ENCODE data around the gene ATL3.
"Not testable (repeated sequence)": the region's sequence is repeated elsewhere in the genome, so short reads cannot be mapped to it uniquely, and the experiment has no call there.

The ATL3 gene

GRCh38 chr11:63681321-63682065, 10.3 kb upstream of the ATL3 start, which contains the start of gene RTN3:
TSS of gene RTN3 (plus strand) at chr11:63681500. CDS start at chr11:63681637, 137 bp downstream.
- peak; percentile 98 for DNase-seq (ENCODE audit: low read depth in 2 of 2)

DNA sequence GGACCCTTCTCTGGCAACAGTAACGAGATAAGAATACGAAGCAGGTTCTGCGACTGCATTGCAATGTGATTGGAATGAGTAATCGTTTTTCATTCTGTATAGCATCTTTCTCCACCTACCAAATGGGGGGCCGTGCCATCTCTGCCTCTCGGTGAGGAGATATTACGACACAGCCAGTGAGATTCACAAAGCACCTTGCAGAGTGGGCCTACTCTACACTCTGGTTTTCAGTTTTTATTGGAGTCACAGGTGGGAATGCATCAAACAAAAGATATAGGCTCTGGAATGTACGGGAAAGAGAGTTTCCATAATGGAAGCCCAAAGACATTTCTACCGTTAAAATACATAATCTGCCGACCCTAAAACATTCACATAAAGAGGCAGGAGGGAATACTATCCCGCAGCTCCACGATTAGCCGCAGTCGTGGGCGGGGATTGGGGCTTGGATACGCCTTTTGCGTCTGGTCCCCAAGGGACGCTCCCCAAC, 9.7 kb upstream of the ATL3 start:
- DNase-seq (ENCODE audit: low read depth in 2 of 2): peak in 1 of 2 donors; percentile 17

DNA sequence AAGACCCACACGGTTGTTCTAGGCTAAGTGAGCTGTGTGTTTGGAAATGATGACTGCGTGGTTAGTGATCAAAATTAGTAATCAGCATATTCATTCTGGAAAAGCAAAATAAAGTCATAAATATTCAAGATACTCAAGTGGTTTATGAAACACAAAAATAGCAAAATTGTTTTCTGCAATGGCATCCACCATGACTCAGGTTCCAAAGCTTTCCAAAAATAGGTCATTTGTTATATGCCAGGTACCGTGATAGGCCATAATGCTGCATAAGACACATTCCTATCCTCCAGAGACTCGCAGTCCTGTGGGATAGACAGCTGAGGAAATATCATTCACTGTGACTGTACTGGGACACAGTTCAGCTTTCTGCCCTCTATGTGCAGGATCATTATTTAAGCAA, 2.4 kb upstream of the ATL3 start:
- no peak for DNase-seq (ENCODE audit: low read depth in 2 of 2)

- DNase-seq (ENCODE audit: low read depth in 2 of 2): no peak
Measured at GRCh38 chr11:63672936-63673539, 1.9 kb upstream of the ATL3 start.

DNA sequence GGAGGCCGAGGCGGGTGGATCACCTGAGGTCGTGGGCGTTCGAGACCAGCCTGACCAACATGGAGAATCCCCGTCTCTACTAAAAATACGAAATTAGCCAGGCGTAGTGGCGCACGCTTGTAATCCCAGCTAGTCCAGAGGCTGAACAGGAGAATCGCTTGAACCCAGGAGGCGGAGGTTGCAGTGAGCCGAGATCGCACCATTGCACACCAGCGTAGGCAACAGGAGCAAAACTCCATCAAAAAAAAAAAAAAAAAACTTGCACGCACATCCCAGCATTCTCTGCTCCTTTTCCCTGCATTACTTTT, 934 bp upstream of the ATL3 start:
- DNase-seq (ENCODE audit: low read depth in 2 of 2): no peak

GRCh38 chr11:63670433-63671321, 499 bp downstream of the ATL3 start:
- no peak for DNase-seq (ENCODE audit: low read depth in 2 of 2)

GRCh38 chr11:63670096-63670432, 1.1 kb downstream of the ATL3 start:
- DNase-seq (ENCODE audit: low read depth in 2 of 2): no peak

DNA sequence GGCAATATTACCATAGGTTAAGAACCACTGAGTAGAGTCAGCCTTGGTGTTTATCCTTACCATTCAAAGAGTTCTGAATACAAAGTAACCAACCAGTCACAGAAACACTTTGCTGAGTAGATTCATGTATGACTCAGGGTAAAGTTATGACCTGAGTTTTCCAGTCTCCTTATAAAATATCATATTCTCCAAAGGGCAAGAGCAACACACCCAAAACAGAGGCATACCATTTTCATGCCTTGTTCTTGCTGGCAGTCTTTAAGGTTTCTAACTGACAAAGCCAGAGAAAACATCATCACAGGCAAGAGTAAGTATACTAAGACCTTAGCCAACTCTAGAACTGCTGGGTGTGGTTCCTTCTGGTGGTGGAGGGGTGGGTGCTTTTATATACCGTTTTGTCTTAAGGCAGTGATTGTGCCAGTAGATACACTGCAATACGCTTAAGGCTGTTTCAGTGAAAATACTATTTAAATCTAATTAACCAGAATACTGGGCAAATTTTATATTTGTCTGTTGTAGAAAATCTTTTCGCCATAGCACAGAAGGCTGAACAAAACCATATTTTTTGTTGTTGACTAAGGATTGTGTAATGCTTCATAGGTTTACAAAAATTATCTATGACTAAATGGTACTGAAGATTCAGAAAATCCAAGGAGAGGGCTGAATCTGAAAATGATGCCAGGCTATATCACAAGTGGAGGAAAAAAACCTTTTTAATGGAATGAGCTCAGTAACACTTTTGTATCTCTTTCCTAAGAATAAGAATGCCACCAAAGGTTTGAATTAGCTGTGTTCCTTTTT, 3.0 kb downstream of the ATL3 start:
- DNase-seq (ENCODE audit: low read depth in 2 of 2): no peak

DNA sequence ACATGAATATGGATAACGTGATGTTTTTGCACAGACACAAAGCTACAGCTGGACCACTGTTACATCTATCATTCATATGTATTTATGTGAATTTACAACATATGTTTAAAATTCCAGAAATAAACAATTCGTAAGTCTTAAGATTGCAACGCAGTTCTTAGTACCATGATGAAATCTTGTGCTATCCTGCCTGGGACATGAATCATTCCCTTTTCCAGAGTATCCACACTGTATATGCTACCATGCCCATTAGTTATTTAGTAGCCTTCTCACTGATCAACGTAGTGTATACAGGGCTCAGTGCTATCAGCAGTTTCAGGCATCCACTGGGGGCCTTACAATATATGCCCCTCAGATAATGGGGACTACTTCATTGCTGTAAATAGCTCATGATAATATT, 4.3 kb downstream of the ATL3 start:
- no peak for DNase-seq (ENCODE audit: low read depth in 2 of 2)

DNA sequence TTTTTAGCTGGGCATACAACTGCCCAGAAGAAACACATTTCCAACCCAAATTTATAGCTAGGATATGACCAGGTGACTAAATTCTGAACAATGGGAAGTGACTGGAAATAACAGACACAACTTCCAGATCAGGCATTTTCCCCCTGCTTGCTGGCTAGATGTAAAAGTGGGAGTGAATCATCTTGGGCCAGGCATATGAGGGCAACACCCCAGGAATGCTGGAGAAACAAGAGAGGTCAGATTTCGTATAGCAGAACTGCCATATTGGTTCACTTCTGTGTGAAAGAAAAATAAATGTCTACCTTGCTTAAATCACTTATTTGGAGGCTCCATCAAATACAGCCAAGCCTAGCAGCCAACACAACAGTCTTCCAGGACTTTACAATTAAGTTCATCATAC, 7.4 kb downstream of the ATL3 start:
- DNase-seq (ENCODE audit: low read depth in 2 of 2): no peak

DNA sequence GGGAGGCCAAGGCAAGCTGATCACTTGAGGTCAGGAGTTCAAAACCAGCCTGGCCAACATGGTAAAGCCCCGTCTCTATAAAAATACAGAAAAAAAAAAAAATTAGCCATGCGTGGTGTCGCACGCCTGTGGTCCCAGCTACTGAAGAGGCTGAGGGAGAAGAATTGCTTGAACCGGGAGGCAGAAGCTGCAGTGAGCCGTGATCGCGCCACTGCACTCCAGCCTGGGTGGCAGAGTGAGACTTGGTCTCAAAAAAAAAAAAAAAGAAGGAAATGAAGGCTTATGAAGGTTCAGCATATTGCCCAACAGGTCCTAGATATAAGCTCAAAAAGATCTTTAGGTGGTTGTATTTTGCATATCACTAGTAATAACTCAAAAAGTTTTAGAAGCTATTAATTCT, 10.2 kb downstream of the ATL3 start:
- DNase-seq (ENCODE audit: low read depth in 2 of 2): no peak

DNA sequence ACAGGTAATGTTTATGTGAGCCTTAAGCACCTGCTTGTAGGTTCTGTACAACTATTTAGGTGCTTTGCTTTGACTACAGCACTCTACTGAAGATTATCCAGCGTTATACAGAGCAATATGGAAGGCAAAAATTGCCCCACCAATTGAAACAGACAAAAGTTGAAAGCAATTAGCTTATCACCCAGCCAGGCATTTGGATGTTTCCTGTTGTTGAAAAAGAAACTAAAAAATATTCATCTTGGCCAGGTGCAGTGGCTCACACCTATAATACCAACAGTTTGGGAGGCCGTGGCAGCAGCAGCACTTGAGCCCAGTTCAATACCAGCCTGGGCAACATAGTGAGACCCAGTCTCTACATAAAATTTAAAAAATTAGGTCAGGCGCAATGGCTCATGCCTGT, 18.5 kb downstream of the ATL3 start:
- DNase-seq (ENCODE audit: low read depth in 2 of 2): no peak

DNA sequence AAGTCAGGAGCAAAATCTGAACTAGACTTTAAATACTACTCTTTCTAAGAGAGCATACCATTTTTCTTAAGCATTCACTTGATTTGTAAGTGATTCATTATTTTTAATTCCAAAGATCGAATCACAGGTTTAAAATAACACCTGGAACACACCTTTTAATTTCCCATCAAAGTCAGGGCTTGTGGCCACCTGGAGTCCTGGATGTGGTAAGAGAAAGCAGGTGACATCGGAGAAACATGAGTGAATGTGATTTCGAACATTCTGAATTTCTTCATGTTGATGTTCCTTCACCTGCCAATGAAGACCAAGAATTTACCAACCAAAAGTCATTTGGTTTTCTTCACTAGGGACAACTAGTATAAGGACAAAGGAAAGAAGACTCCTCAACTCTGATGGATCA, 28.0 kb downstream of the ATL3 start:
- no peak for DNase-seq (ENCODE audit: low read depth in 2 of 2)

DNA sequence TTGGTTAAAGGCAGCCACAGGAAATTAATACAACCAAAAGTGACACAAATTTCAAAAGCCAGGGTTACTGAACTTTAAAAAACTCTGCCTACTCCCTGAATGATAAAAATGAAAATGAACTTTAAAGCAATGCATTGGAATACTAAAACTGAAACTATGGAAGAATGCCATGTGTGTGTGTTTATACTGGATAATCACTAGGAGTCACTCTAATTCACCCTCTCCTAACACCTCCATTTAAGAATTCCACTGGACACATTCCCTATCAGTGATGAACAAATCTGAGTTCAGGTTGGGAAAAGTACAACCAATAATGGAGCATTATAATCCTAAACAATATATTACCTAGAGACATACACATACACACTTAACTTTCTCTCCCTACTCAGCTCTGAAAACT, 29.4 kb downstream of the ATL3 start:
- no peak for DNase-seq (ENCODE audit: low read depth in 2 of 2)

GRCh38 chr11:63639199-63639832, 31.9 kb downstream of the ATL3 start:
- DNase-seq (ENCODE audit: low read depth in 2 of 2): no peak

GRCh38 chr11:63638436-63638835, 32.7 kb downstream of the ATL3 start:
- DNase-seq (ENCODE audit: low read depth in 2 of 2): not testable (repeated sequence)

- peak; percentile 41 to 60 for DNase-seq (ENCODE audit: low read depth in 2 of 2)
Measured at GRCh38 chr11:63635762-63636465, 35.3 kb downstream of the ATL3 start.

DNA sequence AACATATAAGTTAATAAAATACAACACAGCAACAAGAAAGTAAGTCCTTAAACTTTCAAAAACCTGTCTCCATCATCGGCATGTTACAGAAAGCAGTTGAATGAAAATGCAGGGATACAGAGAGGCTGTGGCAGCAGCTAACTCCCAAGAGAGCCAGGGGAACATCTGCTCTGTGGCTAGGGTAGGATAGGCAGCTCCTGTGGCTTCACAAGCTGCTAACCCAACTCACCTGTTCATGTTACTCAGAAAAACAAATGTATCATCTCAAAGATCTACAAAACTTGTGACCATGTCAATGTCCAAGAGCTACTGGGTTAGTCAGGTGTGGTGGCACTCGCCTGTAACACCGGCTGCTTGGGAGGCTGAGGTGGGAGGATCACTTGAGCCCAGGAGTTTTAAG, 41.8 kb downstream of the ATL3 start:
- DNase-seq (ENCODE audit: low read depth in 2 of 2): no peak

DNA sequence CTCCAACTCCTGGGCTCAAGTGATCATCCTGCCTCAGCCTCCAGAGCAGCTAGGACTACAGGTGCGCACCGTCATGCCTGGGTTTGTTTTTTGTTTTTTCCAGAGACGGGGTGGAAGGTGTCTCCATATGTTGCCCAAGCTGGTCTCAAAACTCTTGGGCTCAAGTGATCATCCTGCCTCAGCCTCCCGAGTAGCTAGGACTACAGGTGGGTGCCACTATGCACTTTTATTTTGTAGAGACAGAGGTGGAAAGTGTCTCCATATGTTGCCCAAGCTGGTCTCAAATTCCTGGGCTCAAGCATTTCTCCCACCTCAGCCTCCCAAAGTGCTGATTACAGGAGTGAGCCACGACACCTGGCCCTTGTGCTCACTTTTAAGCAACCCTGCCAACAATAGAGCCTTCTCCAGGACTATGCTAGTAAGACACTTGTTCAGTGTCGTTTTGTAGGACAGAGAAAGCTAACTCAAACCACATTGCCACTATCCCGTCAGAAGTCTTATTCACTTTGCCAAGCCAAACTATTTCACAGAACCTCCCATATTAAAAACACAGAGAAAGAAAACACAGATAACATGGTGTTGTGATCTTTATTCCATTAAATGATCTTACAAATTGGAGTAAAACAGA, 47.5 kb downstream of the ATL3 start:
- DNase-seq (ENCODE audit: low read depth in 2 of 2): no peak

DNA sequence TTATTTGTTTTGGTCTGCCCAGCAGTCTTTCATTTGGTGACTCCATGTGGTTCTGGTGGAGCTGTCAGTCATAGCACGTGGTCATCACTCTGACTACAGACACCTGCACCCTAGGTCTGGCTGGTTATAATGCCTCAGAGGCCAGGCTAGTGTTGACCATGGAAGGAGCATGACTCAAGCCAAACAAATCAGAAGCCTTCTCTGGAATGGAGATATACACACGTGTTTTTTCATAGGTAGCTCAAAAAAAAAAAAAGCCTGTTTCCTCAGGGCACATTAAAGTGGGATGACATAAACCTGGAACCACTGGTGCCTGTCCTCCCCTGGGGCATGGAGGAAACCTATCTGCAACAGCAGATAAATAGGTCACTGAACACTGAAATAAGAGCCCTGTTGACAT, 48.9 kb downstream of the ATL3 start:
- DNase-seq (ENCODE audit: low read depth in 2 of 2): no peak
